Measurements from ENCODE around the gene GAN.
A peak's percentile ranks its signal among the peaks of the same experiment; 100 is the strongest.

GAN gene

GRCh38 chr16:81409016-81409556 lies 94.3 kb downstream of the GAN start:
- CTCF ChIA-PET = interaction anchor here (0.7 to 0.8 kb wide), 3 partner anchors 31 to 373 kb away, joined by 3 read pairs; partner anchors contain the start of gene ATMIN
- POLR2A ChIA-PET = no interaction called here
- no peaks in the 10 kb centered on the region; the same call in 1 of the 2 replicates for H3K4me1 ChIP-seq (ENCODE audit: control insufficient read depth, insufficient read depth, low read length)
- TF ChIP-seq YY2 (tag by site-specific recombination; IDR thresholded peaks at IDR 0.05) (no peak), ELK4 (IDR thresholded peaks at IDR 0.05; ENCODE audit: borderline replicate concordance, low read depth, low read length) (no peak), ZNF274 (IDR thresholded peaks at IDR 0.05; ENCODE audit: low read length) (no peak), ZNF274 (tag by site-specific recombination; IDR thresholded peaks at IDR 0.05; ENCODE audit: borderline replicate concordance) (no peak), ZNF707 (tag by site-specific recombination; IDR thresholded peaks at IDR 0.05) (no peak), ZNF148 (tag by site-specific recombination; IDR thresholded peaks at IDR 0.05; ENCODE audit: borderline replicate concordance) (no peak), ZNF280C (tag by site-specific recombination; IDR thresholded peaks at IDR 0.05) (no peak), ZNF121 (tag by site-specific recombination; IDR thresholded peaks at IDR 0.05) (no peak), HOXA7 (CRISPR knock-in tag; IDR thresholded peaks at IDR 0.05; ENCODE audit: borderline replicate concordance) (no peak), ZFP69B (tag by site-specific recombination; IDR thresholded peaks at IDR 0.05) (no peak)
- no peaks in the 10 kb centered on the region for H3K36me3 ChIP-seq (ENCODE audit: control insufficient read depth in 2 of 2, insufficient read depth in 1 of 2, low read length in 2 of 2)
- H3K4me3 ChIP-seq (ENCODE audit: low read depth, low read length) = no peak overlapping the region
- H3K27ac ChIP-seq (ENCODE audit: extremely low read depth, low read depth, low read length) = no peak overlapping the region
- no peaks in the 10 kb centered on the region for H3K9me3 ChIP-seq (ENCODE audit: control insufficient read depth, insufficient read depth, low read depth, low read length)

- POLR2A ChIA-PET = interaction anchor here (0.7 to 1.0 kb wide), 2 partner anchors 85 to 156 kb away, joined by 4 read pairs; no protein-coding TSS in a partner anchor
- H3K9me3 ChIP-seq (ENCODE audit: control insufficient read depth, insufficient read depth, low read depth, low read length) = no peaks in the 10 kb centered on the region
- no peak overlapping the region for H3K4me3 ChIP-seq (ENCODE audit: low read depth, low read length)
- no peaks in the 10 kb centered on the region for H3K4me1 ChIP-seq (ENCODE audit: control insufficient read depth, insufficient read depth, low read length)
- CTCF ChIA-PET = interaction anchor here (0.7 kb wide), 1 partner anchor 46 kb away, joined by 3 read pairs; no protein-coding TSS in a partner anchor
- H3K36me3 ChIP-seq (ENCODE audit: control insufficient read depth in 2 of 2, insufficient read depth in 1 of 2, low read length in 2 of 2) = no peaks in the 10 kb centered on the region
- no peak overlapping the region for H3K27ac ChIP-seq (ENCODE audit: extremely low read depth, low read depth, low read length)
- TF ChIP-seq ZEB2 (tag by site-specific recombination; IDR thresholded peaks at IDR 0.05) = no peak
- no peak for TF ChIP-seq GLIS2 (tag by site-specific recombination; IDR thresholded peaks at IDR 0.05)
These were observed 96.0 kb downstream of the GAN start for GRCh38 chr16:81410643-81411293.

GRCh38 chr16:81413245-81413990 lies 98.7 kb downstream of the GAN start:
- H3K27ac ChIP-seq (ENCODE audit: extremely low read depth, low read depth, low read length) = no peak overlapping the region
- H3K4me1 ChIP-seq (ENCODE audit: control insufficient read depth, insufficient read depth, low read length) = no peaks in the 10 kb centered on the region
- H3K4me3 ChIP-seq (ENCODE audit: low read depth, low read length) = no peak overlapping the region
- H3K36me3 ChIP-seq (ENCODE audit: control insufficient read depth in 2 of 2, insufficient read depth in 1 of 2, low read length in 2 of 2) = no peaks in the 10 kb centered on the region
- ChIA-PET CTCF (interaction anchor here (0.7 to 1.6 kb wide), 3 partner anchors 9 to 1605 kb away, joined by 4 to 5 read pairs (median 4); no protein-coding TSS in a partner anchor), POLR2A (no interaction called here)
- no peak for TF ChIP-seq ZNF335 (tag by site-specific recombination; conservative IDR thresholded peaks at IDR 0.05)
- TF ChIP-seq ZNF664 (tag by site-specific recombination; IDR thresholded peaks at IDR 0.05) = peak; percentile 41; the same call in 1 of the 2 replicates
- H3K9me3 ChIP-seq (ENCODE audit: control insufficient read depth, insufficient read depth, low read depth, low read length) = no peaks in the 10 kb centered on the region
